Measurements from ENCODE around the gene LARP1.

GRCh38 chr5:154830596-154830995 lies 75.4 kb downstream of the LARP1 start:
- TF ChIP-seq CTCF (IDR thresholded peaks at IDR 0.05) (no peak), POLR2A (IDR thresholded peaks at IDR 0.05) (no peak)
